Smooth muscle cell (in vitro differentiated cells): Measurements from ENCODE around the gene MDGA2. TPM values are rescaled to one million over a fixed set of nuclear protein-coding genes. Genes with fewer than 3 reads are reported as not detected.

Source experiments
- DNase-seq: peaks from one replicate; lab custom pipeline; 2025; ENCODE audit not compliant: unreplicated experiment; lab: John Stamatoyannopoulos, UW
- H2AFZ ChIP-seq: fragments of 200-600 bp; sonication (generic); 2 replicates; pipeline ENCODE4 v1.6.0; 2016; ENCODE audit warnings: antibody characterized with exemption, low read depth, mild to moderate bottlenecking
- H3F3A ChIP-seq: fragments of 200-600 bp; sonication (generic); 2 replicates; pipeline ENCODE4 v1.6.0; 2017; ENCODE audit warnings: antibody characterized with exemption, low read depth
- H3K27ac ChIP-seq: fragments of 200-600 bp; sonication (generic); 2 replicates; pipeline ENCODE4 v1.5.1; 2016; ENCODE audit warnings: low read depth, mild to moderate bottlenecking
- H3K27me3 ChIP-seq: fragments of 200-600 bp; sonication (generic); 2 replicates; pipeline ENCODE4 v1.6.1; 2016; ENCODE audit warnings: low read depth, mild to moderate bottlenecking
- H3K36me3 ChIP-seq: fragments of 200-600 bp; sonication (generic); 2 replicates; pipeline ENCODE4 v1.5.1; 2016; ENCODE audit warnings: low read depth
- H3K4me1 ChIP-seq: fragments of 200-600 bp; sonication (generic); 2 replicates; pipeline ENCODE4 v1.5.1; 2016; ENCODE audit warnings: low read depth
- H3K4me2 ChIP-seq: fragments of 200-600 bp; sonication (generic); 2 replicates; pipeline ENCODE4 v1.6.0; 2016; ENCODE audit warnings: mild to moderate bottlenecking
- H3K4me3 ChIP-seq: fragments of 200-600 bp; sonication (generic); 2 replicates; pipeline ENCODE4 v1.5.1; 2016; ENCODE audit warnings: mild to moderate bottlenecking
- H3K79me2 ChIP-seq: fragments of 200-600 bp; sonication (generic); 2 replicates; pipeline ENCODE4 v1.6.0; 2016; ENCODE audit warnings: low read depth, mild to moderate bottlenecking
- H3K9ac ChIP-seq: fragments of 200-600 bp; sonication (generic); 2 replicates; pipeline ENCODE4 v1.6.0; 2016; ENCODE audit warnings: low read depth
- H3K9me3 ChIP-seq: fragments of 200-600 bp; sonication (generic); replicated peaks from 2 replicates; pipeline ENCODE4 v1.5.1; 2016; ENCODE audit warnings: low read depth
- H4K20me1 ChIP-seq: fragments of 200-600 bp; sonication (generic); 2 replicates; pipeline ENCODE4 v1.6.0; 2016; ENCODE audit warnings: low read depth
- WGBS: methylation state at CpG from one replicate; pipeline ENCODE4 v1.1.7; 2016; ENCODE audit warnings: low lambda C conversion rate; 5-methylcytosine and 5-hydroxymethylcytosine counted together
- polyA plus RNA-seq: library from polyadenylated mRNA; unstranded; fragments of >200 nt; fragmentation: Nextera tagmentation; extraction: Ambion mirVana; gene quantifications from 2 replicates; pipeline ENCODE4 v1.2.1, GENCODE V29; 2016
- total RNA-seq: library from RNA; depleted of rRNA; stranded (reverse); fragments of >200 nt; gene quantifications from 2 replicates; pipeline ENCODE4 v1.2.3, GENCODE V29; 2014
- TF ChIP-seq, protein P1 (sequence below): fragments of 200-600 bp; sonication (generic); IDR thresholded peaks from 2 replicates; pipeline ENCODE4 v1.5.1; 2017; ENCODE audit warnings: borderline replicate concordance, mild to moderate bottlenecking, antibody characterized with exemption; ENCODE audit not compliant: insufficient read depth, poor library complexity, severe bottlenecking

Gene MDGA2
- total and polyA plus RNA-seq, 2 experiments from 2014 or later = 1.4 to 1.8 TPM

DNA sequence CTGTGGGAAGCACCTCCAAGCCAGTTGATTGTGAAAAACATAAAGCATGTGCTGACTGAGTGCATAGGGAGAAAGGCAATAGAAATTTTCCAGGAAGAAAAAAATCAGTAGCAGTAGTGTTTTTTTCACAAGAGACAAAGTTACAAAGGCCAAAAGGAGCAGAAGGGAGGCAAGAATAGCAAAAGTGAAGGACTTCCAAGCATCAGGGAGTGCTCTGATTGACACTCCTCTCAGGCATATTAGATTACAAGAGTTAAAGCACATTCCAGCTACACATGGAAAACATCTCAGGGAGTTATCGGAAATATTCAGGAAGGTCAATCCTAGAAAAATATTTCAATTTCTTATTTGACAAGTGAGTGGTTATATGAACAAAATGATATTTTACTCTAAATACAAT is 508.0 kb downstream of the MDGA2 start:
- Histone ChIP-seq H3K27ac (no peak overlapping the region), H3K4me2 (no peak overlapping the region), H3K4me3 (no peak overlapping the region), H2AFZ (no peak overlapping the region), H4K20me1 (no peaks in the 10 kb centered on the region), H3K9me3 (no peaks in the 10 kb centered on the region), H3K4me1 (no peaks in the 10 kb centered on the region), H3K27me3 (no peaks in the 10 kb centered on the region), H3K9ac (no peak overlapping the region), H3K36me3 (no peaks in the 10 kb centered on the region), H3F3A (no peaks in the 10 kb centered on the region), H3K79me2 (no peaks in the 10 kb centered on the region)
- no peak for DNase-seq
- WGBS = 95% methylated on average over 1 of the region's 1 CpG
- TF ChIP-seq, protein P1, sequence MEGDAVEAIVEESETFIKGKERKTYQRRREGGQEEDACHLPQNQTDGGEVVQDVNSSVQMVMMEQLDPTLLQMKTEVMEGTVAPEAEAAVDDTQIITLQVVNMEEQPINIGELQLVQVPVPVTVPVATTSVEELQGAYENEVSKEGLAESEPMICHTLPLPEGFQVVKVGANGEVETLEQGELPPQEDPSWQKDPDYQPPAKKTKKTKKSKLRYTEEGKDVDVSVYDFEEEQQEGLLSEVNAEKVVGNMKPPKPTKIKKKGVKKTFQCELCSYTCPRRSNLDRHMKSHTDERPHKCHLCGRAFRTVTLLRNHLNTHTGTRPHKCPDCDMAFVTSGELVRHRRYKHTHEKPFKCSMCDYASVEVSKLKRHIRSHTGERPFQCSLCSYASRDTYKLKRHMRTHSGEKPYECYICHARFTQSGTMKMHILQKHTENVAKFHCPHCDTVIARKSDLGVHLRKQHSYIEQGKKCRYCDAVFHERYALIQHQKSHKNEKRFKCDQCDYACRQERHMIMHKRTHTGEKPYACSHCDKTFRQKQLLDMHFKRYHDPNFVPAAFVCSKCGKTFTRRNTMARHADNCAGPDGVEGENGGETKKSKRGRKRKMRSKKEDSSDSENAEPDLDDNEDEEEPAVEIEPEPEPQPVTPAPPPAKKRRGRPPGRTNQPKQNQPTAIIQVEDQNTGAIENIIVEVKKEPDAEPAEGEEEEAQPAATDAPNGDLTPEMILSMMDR = no peak

DNA sequence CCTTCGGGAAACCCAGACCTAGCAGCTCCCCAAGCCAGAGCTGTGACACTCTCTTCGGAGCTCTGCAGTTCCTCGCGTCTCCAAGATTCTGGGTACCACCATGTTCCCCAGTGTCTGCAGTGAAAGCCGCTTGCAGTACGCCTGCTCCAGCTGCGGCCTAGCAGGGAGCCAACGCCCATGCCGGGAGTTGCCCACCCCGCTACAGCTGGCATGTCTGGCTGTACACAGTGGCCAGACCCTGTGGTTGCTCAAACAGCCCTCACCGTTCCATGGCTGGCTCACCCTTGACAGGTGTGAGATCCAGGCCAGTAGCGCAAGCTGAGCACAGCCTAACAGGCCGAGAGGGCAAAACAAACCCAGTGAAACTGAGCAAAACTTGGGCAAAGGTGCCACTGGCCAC is 520.0 kb downstream of the MDGA2 start:
- TF ChIP-seq, protein P1 = no peak
- no peak for DNase-seq
- Histone ChIP-seq H3K4me3 (no peak overlapping the region), H4K20me1 (no peaks in the 10 kb centered on the region), H3K79me2 (no peaks in the 10 kb centered on the region), H3K9ac (no peak overlapping the region), H3K27ac (no peak overlapping the region), H3K9me3 (no peaks in the 10 kb centered on the region), H3F3A (no peaks in the 10 kb centered on the region), H3K27me3 (no peaks in the 10 kb centered on the region), H2AFZ (no peak overlapping the region), H3K4me2 (no peak overlapping the region), H3K36me3 (no peaks in the 10 kb centered on the region), H3K4me1 (no peaks in the 10 kb centered on the region)
- WGBS = 93% methylated on average over 13 of the region's 13 CpGs

DNA sequence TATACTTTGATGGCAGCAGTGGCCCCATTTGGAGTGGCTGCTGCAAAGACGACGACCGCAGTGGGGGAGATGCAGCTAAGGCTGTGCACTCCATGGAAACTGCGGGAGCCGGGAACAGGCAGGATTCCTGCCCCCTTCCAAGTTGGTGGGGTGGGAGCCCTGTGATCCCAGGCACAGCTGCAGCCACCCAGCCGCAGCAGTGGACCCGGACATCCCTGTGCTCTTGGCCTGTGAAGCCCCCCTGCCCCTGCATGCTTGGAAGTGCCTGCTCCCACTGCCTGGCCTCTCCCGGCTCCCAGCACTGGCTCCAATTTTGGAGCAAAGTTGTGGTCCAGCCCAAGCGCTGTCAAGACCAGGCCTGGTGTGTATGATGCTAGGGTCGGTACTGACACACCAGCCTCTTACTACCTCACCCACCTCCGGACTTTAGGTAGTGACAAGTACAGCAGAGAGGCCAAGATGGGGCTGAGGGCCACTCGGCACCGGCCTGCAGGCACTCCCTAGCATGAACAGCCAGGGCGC is 521.1 kb downstream of the MDGA2 start:
- Histone ChIP-seq H4K20me1 (no peaks in the 10 kb centered on the region), H2AFZ (no peak overlapping the region), H3K79me2 (no peaks in the 10 kb centered on the region), H3K4me1 (no peaks in the 10 kb centered on the region), H3K9me3 (no peaks in the 10 kb centered on the region), H3F3A (no peaks in the 10 kb centered on the region), H3K4me3 (no peak overlapping the region), H3K4me2 (no peak overlapping the region), H3K9ac (no peak overlapping the region), H3K36me3 (no peaks in the 10 kb centered on the region), H3K27me3 (no peaks in the 10 kb centered on the region), H3K27ac (no peak overlapping the region)
- DNase-seq = no peak
- TF ChIP-seq, protein P1 = no peak
- 94% methylated on average over 14 of the region's 14 CpGs for WGBS

DNA sequence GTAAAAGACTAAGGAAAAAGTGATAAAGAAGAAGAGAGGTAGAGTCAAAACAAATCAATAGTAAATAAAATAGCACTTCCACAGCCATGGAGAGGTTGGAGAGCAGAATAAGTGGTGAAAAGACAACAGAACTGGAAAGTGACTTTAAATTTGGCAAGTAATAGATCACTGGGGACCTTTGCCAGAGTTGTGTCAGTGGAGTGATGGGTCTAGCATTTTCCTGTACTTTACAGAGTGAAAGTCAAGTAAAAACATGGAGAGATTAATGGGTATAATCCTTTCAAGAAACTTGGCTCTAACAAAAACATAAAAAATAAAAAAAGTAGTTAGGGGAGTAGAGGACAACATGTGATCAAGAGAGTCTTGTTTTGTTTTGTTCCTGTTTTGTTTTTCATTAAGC is 521.7 kb downstream of the MDGA2 start:
- no peak for DNase-seq

More for the DNA sequence above, 521.7 kb downstream of the MDGA2 start:
- H3K27ac ChIP-seq = no peak overlapping the region
- H3K36me3 ChIP-seq = no peaks in the 10 kb centered on the region
- H3K4me2 ChIP-seq = no peak overlapping the region
- no peak overlapping the region for H3K4me3 ChIP-seq
- H3K79me2 ChIP-seq = no peaks in the 10 kb centered on the region
- H3K4me1 ChIP-seq = no peaks in the 10 kb centered on the region
- no peak overlapping the region for H2AFZ ChIP-seq
- no peaks in the 10 kb centered on the region for H3K9me3 ChIP-seq
- H3F3A ChIP-seq = no peaks in the 10 kb centered on the region
- H4K20me1 ChIP-seq = no peaks in the 10 kb centered on the region
- TF ChIP-seq, protein P1 = no peak
- H3K9ac ChIP-seq = no peak overlapping the region
- no peaks in the 10 kb centered on the region for H3K27me3 ChIP-seq
